ENCODE measurements around the gene TARBP2. TPM values are rescaled to one million over a fixed set of nuclear protein-coding genes. Genes with fewer than 3 reads are reported as not detected.
A peak's percentile ranks its signal among the peaks of the same experiment; 100 is the strongest.

The TARBP2 gene
- polyA plus RNA-seq, 1 of the 3 experiments (the other 2 are of a cell fraction): 57.8 TPM

- Histone ChIP-seq H3K36me3 (replicated peaks in 1 of 2; ENCODE audit: control insufficient read depth in 1 of 2, insufficient read depth in 2 of 2, low read length in 1 of 2) (peaks cover 8 to 40% of the 10 kb centered on the region in 2 experiments), H3K79me2 (ENCODE audit: insufficient read depth) (peaks cover 32% of the 10 kb centered on the region), H2AFZ (ENCODE audit: low read depth) (no peak overlapping the region), H4K20me1 (ENCODE audit: insufficient read depth) (no peaks in the 10 kb centered on the region), H3K9me3 (no peaks in the 10 kb centered on the region), H3K27me3 (ENCODE audit: insufficient read depth) (no peaks in the 10 kb centered on the region), H3K4me2 (peak overlapping the region; percentile 96; the same call in 1 of the 2 replicates), H3K27ac (ENCODE audit: low read depth in 2 of 2, low read length in 1 of 2) (no peak overlapping the region; a peak in 2 of 4 replicates), H3K4me1 (ENCODE audit: control insufficient read depth in 1 of 2, insufficient read depth in 2 of 2, low read depth in 1 of 2, low read length in 1 of 2) (peaks cover 23% of the 10 kb centered on the region in 2 experiments), H3K4me3 (ENCODE audit: low read depth in 2 of 2, low read length in 1 of 2) (no peak overlapping the region; a peak in 1 of 4 replicates), H3F3A (replicated peaks; ENCODE audit: insufficient read depth) (peaks cover 33% of the 10 kb centered on the region), H3K9me2 (no peaks in the 10 kb centered on the region), H3K9ac (no peak overlapping the region)
- CTCF ChIA-PET: interaction anchor here (0.9 to 8.2 kb wide), 5 partner anchors 82 to 180 kb away, joined by 4 to 46 read pairs (median 4); partner anchors contain the start of genes AAAS and ATP5MC2
- 80% methylated on average over 10 of the region's 10 CpGs for WGBS (ENCODE audit: low lambda C conversion rate)
- no peak for TF ChIP-seq EZH2phosphoT487 (IDR thresholded peaks at IDR 0.05; ENCODE audit: borderline replicate concordance, low read depth)
- no peak for TF ChIP-seq TCF12 (IDR thresholded peaks at IDR 0.05)
- no peak for TF ChIP-seq NRF1 (IDR thresholded peaks at IDR 0.05; ENCODE audit: low read depth, low read length)
- no peak for TF ChIP-seq IRF3 (IDR thresholded peaks at IDR 0.05; ENCODE audit: low read depth, low read length)
- no peak for TF ChIP-seq FOXM1 (IDR thresholded peaks at IDR 0.05; ENCODE audit: low read depth)
- no peak for TF ChIP-seq JUND (IDR thresholded peaks at IDR 0.05)
- no peak for TF ChIP-seq MEF2A (IDR thresholded peaks at IDR 0.05; ENCODE audit: borderline replicate concordance, low read depth)
- no peak for TF ChIP-seq RCOR1 (IDR thresholded peaks at IDR 0.05; ENCODE audit: low read length)
- no peak for TF ChIP-seq MAX (IDR thresholded peaks at IDR 0.05; ENCODE audit: low read depth)
- TF ChIP-seq USF2 (IDR thresholded peaks at IDR 0.05; ENCODE audit: borderline replicate concordance, low read depth, low read length): no peak
- TF ChIP-seq TAF1 (IDR thresholded peaks at IDR 0.05; ENCODE audit: borderline replicate concordance, low read depth, low read length): no peak
- no peak for TF ChIP-seq USF1 (IDR thresholded peaks at IDR 0.05; ENCODE audit: borderline replicate concordance, low read depth)
- no peak for TF ChIP-seq FOXJ3 (CRISPR knock-in tag; IDR thresholded peaks at IDR 0.05)
- TF ChIP-seq SMC3 (IDR thresholded peaks at IDR 0.05; ENCODE audit: low read depth, low read length): no peak
- TF ChIP-seq PBX3 (IDR thresholded peaks at IDR 0.05): no peak
- no peak for TF ChIP-seq FOSL2 (IDR thresholded peaks at IDR 0.05; ENCODE audit: borderline replicate concordance, low read depth)
- TF ChIP-seq SIN3A (IDR thresholded peaks at IDR 0.05; ENCODE audit: borderline replicate concordance, low read depth, low read length): no peak
- TF ChIP-seq TEAD4 (IDR thresholded peaks at IDR 0.05; ENCODE audit: borderline replicate concordance, insufficient read depth): no peak
- TF ChIP-seq CTCF (IDR thresholded peaks at IDR 0.05): no peak
- POLR2A ChIA-PET: no interaction called here
- no peak for DNase-seq
These were observed 2.1 kb downstream of the TARBP2 start for GRCh38 chr12:53502983-53503728.

Data from SK-N-SH (cell line).